Stimulated activated memory B cell treated with anti-CD40 and anti-IgM and Interleukin-4, amounts not matched to agents 10 μg/mL and 1 μg/mL and 100 μg/mL, for 72 hours (primary cell): ENCODE measurements around the gene XRCC3.
A peak's percentile ranks its signal among the peaks of the same experiment; 100 is the strongest.

Experiments used
- ATAC-seq: fragments of 150-1000 bp; cut with Tn5 transposase; 2 replicates; pipeline ENCODE4 v1.10.0; 2021
- H3K27ac Mint-ChIP-seq: one replicate; pipeline ENCODE4 v1.8.0; 2022; ENCODE audit warnings: mild to moderate bottlenecking, mixed read lengths
- H3K27me3 Mint-ChIP-seq: one replicate; pipeline ENCODE4 v1.8.0; 2022; ENCODE audit warnings: mixed read lengths
- H3K36me3 Mint-ChIP-seq: one replicate; pipeline ENCODE4 v1.8.0; 2022; ENCODE audit warnings: mixed read lengths
- H3K4me1 Mint-ChIP-seq: one replicate; pipeline ENCODE4 v1.8.0; 2022; ENCODE audit warnings: mixed read lengths
- H3K4me3 Mint-ChIP-seq: one replicate; pipeline ENCODE4 v1.8.0; 2022; ENCODE audit warnings: mild to moderate bottlenecking, moderate library complexity, mixed read lengths
- H3K9me3 Mint-ChIP-seq: one replicate; pipeline ENCODE4 v1.8.0; 2022; ENCODE audit warnings: mixed read lengths

Gene XRCC3

DNA sequence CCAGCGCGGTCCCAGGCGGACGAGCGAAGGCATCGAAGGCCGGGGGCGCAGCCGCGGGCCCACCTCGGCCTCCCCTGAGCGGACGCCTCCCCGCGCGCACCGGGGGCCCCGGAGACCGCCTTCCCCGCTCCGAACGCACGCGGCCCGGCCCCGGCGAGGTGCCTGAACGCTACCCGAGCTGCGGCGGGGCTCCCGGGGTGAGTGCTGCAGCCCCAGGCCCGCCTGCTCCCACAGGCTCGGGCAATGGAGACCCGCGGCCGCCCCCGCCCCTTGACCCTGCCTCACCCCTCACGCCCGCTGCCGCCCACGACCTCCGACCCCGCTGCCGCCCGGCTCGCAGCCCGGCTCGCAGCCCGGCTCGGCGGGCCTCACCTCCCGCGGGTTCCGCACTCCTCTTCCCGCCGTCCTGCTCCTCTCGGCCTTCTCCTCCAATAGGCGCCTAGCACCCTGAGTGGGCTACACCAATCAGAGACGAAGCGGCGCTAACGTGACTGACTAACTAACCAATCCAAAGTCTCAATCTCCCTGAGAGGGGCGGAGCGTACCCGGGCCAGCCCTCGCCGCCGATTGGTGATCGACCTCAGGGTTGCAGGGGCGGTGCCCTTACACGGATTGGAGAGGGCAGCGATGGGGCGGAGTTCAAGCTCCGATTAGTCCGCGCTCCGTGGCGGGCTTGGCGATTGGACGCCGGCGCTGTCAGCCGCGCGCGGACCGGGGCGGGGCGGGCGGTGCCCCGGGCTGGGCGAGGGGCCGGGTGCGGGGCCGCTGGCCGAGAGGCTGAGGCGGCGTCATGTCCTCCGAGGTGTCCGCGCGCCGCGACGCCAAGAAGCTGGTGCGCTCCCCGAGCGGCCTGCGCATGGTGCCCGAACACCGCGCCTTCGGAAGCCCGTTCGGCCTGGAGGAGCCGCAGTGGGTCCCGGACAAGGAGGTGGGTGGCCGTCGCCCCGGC lies at the start of gene XRCC3, which contains the start of gene ZFYVE21:
Gene XRCC3 (minus strand): TSS at position 400 of the 949 bp plus-strand sequence. CDS start 4,364 bp downstream, outside the sequence.
Gene ZFYVE21 (plus strand): TSS at position 759 of the 949 bp plus-strand sequence. CDS start 32 bp downstream, at position 791.
- Mint-ChIP-seq H3K9me3 (no peaks in the 10 kb centered on the region), H3K4me3 (peak within 1 kb of the TSS; percentile 88), H3K36me3 (no peaks in the 10 kb centered on the region), H3K27ac (peak within 1 kb of the TSS; percentile 75), H3K27me3 (no peaks in the 10 kb centered on the region), H3K4me1 (peaks cover 51% of the 10 kb centered on the region)
- ATAC-seq: peak; percentile 97

DNA sequence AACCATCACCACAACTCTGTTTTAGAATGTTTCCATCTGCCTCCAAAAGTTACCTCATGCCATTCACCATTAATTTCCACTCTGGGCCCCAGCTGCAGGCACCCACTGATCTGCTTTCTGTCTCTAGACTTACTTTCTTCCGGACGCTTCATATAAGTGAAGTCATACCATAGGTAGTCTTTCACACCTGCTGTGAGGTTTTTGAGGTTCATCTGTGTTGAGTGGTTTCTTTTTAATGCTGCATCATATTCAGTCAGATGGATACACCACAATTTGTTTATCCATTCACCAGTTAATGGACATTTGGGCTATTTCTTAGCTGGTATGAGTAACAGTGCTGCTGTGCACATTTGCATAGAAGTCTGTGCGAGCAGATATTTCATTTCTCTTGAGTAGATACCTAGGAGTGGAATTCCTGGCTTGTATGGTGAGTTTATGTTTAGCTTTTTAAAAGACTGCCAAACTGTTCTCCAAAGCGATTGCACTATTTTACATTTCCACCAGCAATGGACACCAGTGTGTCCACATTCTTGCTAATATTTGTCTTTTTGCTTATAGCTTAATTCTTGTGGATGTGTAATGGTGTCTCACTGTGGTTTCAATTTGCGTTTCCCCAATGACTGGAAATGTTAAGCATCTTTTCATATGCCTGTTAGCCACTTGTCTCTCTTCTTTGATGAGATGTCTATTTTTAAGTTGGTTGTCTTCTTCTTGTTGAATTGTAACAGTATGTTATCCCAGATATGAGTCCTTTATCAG lies 48.7 kb upstream of the XRCC3 start:
- Mint-ChIP-seq H3K4me1 (peaks cover 17% of the 10 kb centered on the region), H3K27me3 (no peaks in the 10 kb centered on the region), H3K27ac (no peak overlapping the region), H3K9me3 (peaks cover 2% of the 10 kb centered on the region), H3K36me3 (peaks cover 12% of the 10 kb centered on the region), H3K4me3 (no peak overlapping the region)
- peak; percentile 76 for ATAC-seq

DNA sequence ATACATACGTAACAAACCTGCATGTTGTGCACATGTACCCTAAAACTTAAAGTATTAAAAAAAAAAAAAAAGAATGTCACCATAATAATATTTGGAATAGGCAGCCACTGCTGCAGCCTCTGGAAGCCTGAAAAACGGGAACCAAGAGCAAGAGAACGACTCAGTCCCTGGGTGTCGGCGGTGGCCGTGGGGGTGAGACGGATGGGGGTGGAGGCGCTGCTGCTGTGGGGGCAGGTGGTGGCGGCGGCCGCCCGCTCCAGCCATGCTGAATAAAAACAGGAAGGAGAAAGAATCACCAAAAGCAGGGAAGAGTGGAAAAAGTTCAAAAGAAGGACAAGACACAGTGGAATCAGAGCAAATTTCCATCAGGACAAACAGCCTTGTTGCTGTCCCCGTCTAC lies 47.3 kb upstream of the XRCC3 start:
- Mint-ChIP-seq H3K27ac (no peak overlapping the region), H3K4me1 (peaks cover 17% of the 10 kb centered on the region), H3K9me3 (peaks cover 2% of the 10 kb centered on the region), H3K27me3 (no peaks in the 10 kb centered on the region), H3K4me3 (peak overlapping the region; percentile 8), H3K36me3 (peaks cover 9% of the 10 kb centered on the region)
- peak; percentile 41 for ATAC-seq

DNA sequence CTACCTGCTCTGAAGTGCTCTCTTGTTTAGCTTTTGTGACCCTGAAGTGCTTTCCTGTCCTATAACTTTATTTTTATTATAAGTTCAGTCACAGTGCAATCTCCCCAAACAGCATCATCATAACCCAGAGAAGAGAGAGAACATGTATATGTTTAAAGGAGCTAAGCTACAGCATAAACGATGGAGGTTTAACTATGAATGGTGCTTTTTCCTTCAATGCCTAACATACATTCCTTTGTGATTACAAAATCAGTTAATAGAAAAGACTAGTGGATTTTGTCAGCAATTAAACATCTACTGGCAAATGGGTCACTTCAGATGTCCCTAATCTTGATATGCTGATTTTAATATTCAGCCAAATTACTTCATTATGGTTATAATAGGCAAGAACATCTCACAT lies 46.8 kb upstream of the XRCC3 start:
- no peak overlapping the region for H3K4me3 Mint-ChIP-seq
- peaks cover 6% of the 10 kb centered on the region for H3K36me3 Mint-ChIP-seq
- H3K27ac Mint-ChIP-seq: no peak overlapping the region
- peaks cover 17% of the 10 kb centered on the region for H3K4me1 Mint-ChIP-seq
- H3K9me3 Mint-ChIP-seq: peaks cover 2% of the 10 kb centered on the region
- H3K27me3 Mint-ChIP-seq: no peaks in the 10 kb centered on the region
- no peak for ATAC-seq

DNA sequence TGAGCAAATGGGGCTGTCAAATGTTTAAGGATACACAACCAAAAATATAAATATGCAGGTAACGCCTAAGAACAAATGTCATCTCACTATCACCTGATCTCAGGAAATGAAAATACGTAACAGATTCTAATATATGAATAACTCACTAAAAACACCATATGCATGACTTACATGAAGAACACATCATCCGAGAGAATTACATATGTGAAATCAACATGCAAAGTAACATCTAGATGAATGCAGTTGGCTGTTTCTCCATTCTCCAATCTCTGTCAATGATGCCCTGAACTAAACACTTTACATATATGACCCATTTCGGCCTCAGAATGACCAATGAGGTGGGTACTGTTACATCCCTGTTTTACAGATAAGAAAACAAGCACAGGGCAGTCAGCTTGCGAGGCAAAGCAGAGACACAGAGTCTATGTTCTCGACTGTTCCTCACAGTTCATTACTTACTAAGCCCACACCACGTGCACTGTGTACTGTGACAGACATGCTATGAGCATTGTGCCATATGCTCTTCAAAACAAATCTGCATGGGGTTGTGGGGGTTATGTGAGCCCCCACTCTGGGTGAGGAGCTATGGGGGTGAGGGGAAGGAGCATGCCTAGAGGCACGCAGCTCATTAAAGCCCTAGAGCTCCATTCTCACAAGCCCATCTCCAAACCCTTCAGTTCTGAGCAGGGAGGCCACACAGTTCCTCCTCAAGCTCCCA lies 43.0 kb upstream of the XRCC3 start:
- no peaks in the 10 kb centered on the region for H3K9me3 Mint-ChIP-seq
- H3K27me3 Mint-ChIP-seq: no peaks in the 10 kb centered on the region
- H3K36me3 Mint-ChIP-seq: no peaks in the 10 kb centered on the region
- no peak overlapping the region for H3K27ac Mint-ChIP-seq
- no peaks in the 10 kb centered on the region for H3K4me1 Mint-ChIP-seq
- no peak for ATAC-seq
- no peak overlapping the region for H3K4me3 Mint-ChIP-seq

DNA sequence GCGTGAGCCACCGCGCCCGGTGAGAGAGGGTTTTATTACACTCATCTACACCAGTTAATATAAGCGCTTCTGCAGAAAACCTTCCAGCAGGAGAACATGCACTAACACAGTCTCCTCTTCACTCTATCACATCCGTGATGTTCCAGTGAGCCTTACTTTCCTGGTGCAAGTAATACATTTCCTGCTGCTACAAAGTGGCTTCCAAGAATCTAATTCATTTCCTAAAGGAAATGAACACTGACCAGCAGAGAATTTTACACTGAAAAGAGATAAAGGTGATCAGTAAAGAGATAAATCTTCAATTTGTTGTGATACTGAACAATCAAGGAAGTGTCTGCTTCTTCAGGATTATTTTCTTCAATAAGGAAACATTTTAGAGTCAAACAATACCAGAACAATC lies 39.8 kb upstream of the XRCC3 start:
- no peak for ATAC-seq
- Mint-ChIP-seq H3K36me3 (no peaks in the 10 kb centered on the region), H3K27ac (no peak overlapping the region), H3K9me3 (no peaks in the 10 kb centered on the region), H3K27me3 (no peaks in the 10 kb centered on the region), H3K4me1 (no peaks in the 10 kb centered on the region), H3K4me3 (no peak overlapping the region)

DNA sequence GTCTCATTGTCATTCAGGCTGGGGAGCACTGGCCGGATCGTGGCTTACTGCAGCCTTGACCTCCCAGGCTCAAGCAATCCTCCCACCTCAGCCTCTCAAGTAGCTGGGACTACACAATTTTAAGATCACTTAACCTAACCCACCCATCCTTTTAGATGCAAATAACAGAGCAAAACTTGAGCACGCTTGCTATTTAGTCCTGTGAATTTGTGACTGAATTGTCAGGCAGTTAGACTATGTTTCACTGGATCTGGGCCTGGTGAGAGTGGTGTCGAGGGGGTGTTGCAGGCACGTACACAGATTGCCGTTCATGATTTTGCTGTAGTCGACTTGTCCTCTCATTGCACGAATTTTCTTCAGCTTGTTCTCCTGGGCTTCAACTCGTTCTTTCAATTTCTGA lies 38.5 kb upstream of the XRCC3 start:
- H3K9me3 Mint-ChIP-seq: no peaks in the 10 kb centered on the region
- H3K4me1 Mint-ChIP-seq: no peaks in the 10 kb centered on the region
- no peak for ATAC-seq
- H3K4me3 Mint-ChIP-seq: no peak overlapping the region
- no peak overlapping the region for H3K27ac Mint-ChIP-seq
- no peaks in the 10 kb centered on the region for H3K27me3 Mint-ChIP-seq
- peaks cover 7% of the 10 kb centered on the region for H3K36me3 Mint-ChIP-seq

DNA sequence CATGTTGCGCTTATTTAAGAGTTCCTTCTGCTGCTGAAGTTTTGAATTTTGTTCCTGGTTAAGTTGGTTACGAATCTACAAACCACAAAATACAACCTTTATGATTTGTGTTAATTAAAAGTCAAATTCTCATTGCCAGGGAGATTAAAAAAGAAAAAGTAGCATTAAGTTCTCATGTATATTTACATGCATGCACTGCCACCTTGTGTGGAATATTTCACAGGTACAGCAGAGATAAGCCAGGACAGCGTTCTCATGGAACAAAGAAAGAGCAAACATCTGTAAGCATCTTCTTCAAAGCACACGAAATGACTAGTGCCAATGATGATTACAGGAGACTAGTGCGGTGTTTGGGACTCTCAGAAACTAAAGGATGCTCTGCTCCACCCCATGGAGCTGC lies 34.6 kb upstream of the XRCC3 start:
- Mint-ChIP-seq H3K27me3 (no peaks in the 10 kb centered on the region), H3K27ac (no peak overlapping the region), H3K4me1 (no peaks in the 10 kb centered on the region), H3K4me3 (no peak overlapping the region), H3K9me3 (no peaks in the 10 kb centered on the region), H3K36me3 (peaks cover 7% of the 10 kb centered on the region)
- ATAC-seq: no peak

DNA sequence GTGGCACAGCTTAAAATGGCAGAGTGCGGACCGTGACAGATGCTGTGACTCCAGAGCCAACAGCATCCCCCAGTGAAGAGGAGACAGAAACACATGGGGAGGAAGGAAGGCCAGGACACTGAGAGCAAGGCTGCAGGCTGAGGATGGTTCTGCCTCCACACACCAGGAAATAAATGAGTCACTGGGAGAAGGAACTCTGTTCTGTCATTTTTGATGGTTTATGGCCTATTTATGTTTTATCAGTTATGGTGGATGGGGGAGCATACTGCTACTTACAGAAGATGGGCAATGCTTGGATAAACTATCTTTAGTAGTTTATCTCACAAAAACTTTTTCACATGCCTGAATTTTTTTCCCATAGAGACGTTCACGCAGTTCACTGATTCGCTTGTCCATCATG lies 34.2 kb upstream of the XRCC3 start:
- H3K4me1 Mint-ChIP-seq: no peaks in the 10 kb centered on the region
- H3K36me3 Mint-ChIP-seq: peaks cover 7% of the 10 kb centered on the region
- H3K9me3 Mint-ChIP-seq: no peaks in the 10 kb centered on the region
- H3K27me3 Mint-ChIP-seq: no peaks in the 10 kb centered on the region
- H3K27ac Mint-ChIP-seq: no peak overlapping the region
- no peak overlapping the region for H3K4me3 Mint-ChIP-seq
- ATAC-seq: no peak

DNA sequence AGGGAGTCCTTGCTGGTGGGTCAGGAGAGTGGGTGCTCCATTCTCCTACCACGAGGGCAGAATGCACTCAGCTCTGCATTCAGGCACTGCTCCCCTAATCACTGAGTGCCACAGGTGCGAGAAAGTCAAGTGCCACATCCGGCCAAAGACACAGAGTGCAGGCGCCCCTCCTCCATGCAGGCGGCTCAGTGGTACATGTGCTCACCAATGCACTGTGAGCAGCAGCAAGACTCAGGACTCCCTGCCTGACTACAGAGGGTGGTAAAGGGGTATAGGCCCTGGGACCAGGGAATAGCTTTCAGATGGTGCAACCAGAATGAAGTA lies 33.2 kb upstream of the XRCC3 start:
- H3K9me3 Mint-ChIP-seq: no peaks in the 10 kb centered on the region
- peaks cover 7% of the 10 kb centered on the region for H3K36me3 Mint-ChIP-seq
- H3K4me1 Mint-ChIP-seq: no peaks in the 10 kb centered on the region
- H3K27me3 Mint-ChIP-seq: no peaks in the 10 kb centered on the region
- H3K4me3 Mint-ChIP-seq: no peak overlapping the region
- peak; percentile 50 for ATAC-seq
- H3K27ac Mint-ChIP-seq: no peak overlapping the region

DNA sequence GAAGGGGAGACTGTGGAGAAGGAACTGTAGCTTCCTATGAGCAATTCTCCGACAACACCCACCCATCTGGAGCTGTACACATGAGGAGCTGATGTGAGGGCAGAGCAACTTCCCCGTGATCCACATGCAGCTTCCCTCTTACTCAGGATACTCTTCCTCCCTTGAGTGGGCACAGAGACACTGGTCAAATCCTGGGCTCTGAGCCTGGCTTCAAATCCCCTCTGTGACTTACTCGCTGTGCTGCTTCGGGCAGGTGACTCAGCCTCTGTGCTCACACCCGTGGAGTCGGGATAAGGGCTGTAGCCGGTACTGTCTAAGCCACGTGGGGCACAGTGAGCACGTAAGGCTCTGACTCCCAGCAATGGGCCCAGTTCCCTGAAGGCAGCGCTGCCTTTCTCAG lies 31.4 kb upstream of the XRCC3 start:
- Mint-ChIP-seq H3K27me3 (no peaks in the 10 kb centered on the region), H3K27ac (no peak overlapping the region), H3K4me3 (no peak overlapping the region), H3K36me3 (peaks cover 7% of the 10 kb centered on the region), H3K9me3 (no peaks in the 10 kb centered on the region), H3K4me1 (no peaks in the 10 kb centered on the region)
- ATAC-seq: no peak

DNA sequence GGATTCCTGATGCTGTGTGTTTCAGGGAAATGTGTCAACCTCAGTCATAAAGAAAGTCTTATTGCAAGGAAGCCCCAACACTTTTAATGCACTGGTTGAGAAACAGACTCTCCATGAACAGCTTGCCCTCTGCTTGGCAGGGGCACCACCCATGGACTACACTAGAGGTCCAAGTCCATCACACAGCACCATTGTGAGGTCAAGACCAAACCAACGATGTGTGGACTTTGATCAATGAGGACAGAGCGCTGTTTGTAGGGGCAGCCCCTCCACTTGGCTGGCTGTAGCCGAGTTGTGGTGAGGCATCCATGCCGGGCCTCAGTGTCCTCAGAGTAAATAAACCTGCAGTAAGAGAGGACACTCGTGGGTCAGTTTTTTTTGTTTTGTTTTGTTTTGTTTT lies 30.2 kb upstream of the XRCC3 start:
- Mint-ChIP-seq H3K27ac (no peak overlapping the region), H3K4me3 (no peak overlapping the region), H3K27me3 (no peaks in the 10 kb centered on the region), H3K9me3 (no peaks in the 10 kb centered on the region), H3K36me3 (peaks cover 7% of the 10 kb centered on the region), H3K4me1 (no peaks in the 10 kb centered on the region)
- ATAC-seq: no peak

DNA sequence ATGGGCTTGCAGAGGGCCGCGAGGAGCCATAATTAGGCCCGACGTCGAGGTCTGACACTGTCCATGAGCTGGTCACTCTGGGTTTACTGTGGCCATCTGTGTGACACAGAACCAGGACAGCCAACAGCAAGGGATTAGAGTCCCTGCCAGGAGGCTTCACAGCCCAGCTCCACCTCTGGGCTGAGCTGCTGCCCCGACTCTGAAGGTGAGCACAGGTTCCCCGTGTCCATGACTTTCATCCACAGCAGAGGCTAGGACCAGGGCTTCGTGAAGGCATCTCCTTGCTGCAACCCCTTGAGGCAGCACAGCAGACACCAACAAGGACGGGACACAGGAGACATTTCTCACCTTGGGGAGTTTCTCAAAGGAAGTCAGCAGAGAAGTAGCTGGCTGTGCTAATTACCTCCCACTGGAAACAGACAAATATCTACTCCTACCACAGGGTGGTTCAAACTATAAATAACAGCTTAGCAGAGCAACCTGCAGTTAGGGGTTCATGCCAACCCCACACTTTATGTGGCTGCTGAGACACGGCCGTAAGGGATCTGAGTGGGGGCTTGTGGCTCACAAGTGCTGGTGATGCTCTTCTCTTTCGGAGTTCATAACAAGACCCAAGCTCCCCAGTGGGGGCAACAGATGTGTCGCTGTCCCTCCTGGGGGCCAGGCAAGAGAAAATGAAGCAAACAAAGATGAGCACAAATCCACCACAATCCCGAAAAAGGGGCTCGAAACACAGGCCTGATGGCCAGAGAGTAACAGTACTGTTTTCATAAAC lies 29.6 kb upstream of the XRCC3 start:
- Mint-ChIP-seq H3K9me3 (no peaks in the 10 kb centered on the region), H3K27me3 (no peaks in the 10 kb centered on the region), H3K36me3 (peaks cover 13% of the 10 kb centered on the region), H3K4me1 (no peaks in the 10 kb centered on the region), H3K4me3 (no peak overlapping the region), H3K27ac (no peak overlapping the region)
- ATAC-seq: no peak

DNA sequence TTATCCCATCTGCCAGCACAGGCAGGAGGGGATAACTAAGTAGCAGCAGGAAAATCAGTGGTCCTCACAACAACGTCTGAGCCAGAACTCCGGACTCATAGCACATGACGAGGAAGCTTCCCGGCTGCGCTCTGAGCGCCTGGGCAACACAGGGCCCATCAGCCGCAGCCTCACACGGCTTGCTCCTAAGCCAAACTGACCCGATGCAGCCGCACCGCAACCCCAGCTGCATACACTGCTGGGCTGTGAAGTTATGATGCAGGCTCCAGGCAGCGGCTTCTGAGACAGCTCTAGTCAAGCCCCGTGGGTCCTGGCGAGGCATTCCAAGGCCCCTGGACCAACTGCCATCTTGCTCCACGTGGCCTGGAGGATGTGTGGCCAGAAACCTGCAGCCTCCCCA lies 28.4 kb upstream of the XRCC3 start:
- H3K9me3 Mint-ChIP-seq: no peaks in the 10 kb centered on the region
- H3K27ac Mint-ChIP-seq: no peak overlapping the region
- ATAC-seq: no peak

More for the DNA sequence above, 28.4 kb upstream of the XRCC3 start:
- H3K27me3 Mint-ChIP-seq: no peaks in the 10 kb centered on the region
- no peak overlapping the region for H3K4me3 Mint-ChIP-seq
- peaks cover 12% of the 10 kb centered on the region for H3K36me3 Mint-ChIP-seq
- no peaks in the 10 kb centered on the region for H3K4me1 Mint-ChIP-seq
